Lower leg skin (tissue), 3 donors: ENCODE data around the gene RUSF1.

Source experiments
- CTCF ChIP-seq, 3 donors: fragments of 450-650 bp; IDR thresholded peaks; one replicate each; pipeline ENCODE4 v1.5.1; 2016; ENCODE audit warnings: antibody characterized with exemption in 3 of 3, mild to moderate bottlenecking in 3 of 3, moderate library complexity in 2 of 3
- POLR2A ChIP-seq, 2 donors: fragments of 450-650 bp; IDR thresholded peaks; one replicate each; pipeline ENCODE4 v1.6.1; 2016 to 2017; ENCODE audit warnings: antibody characterized with exemption in 2 of 2, mild to moderate bottlenecking in 1 of 2, moderate library complexity in 1 of 2

GRCh38 chr16:31491778-31492418, 16.3 kb downstream of the RUSF1 start:
- no peak for TF ChIP-seq CTCF (IDR thresholded peaks at IDR 0.05)
- TF ChIP-seq POLR2A (IDR thresholded peaks at IDR 0.05), result no peak
